Mucosa of rectum (tissue), 2 donors: Measurements from ENCODE around the gene EFL1.

Experiments used
- H3K27ac ChIP-seq, 2 donors: one replicate each; pipeline ENCODE4 v1.7.0; 2013; ENCODE audit warnings: inconsistent platforms in 2 of 2, low read depth in 2 of 2, low read length in 2 of 2
- H3K27me3 ChIP-seq, 2 donors: one replicate each; pipeline ENCODE4 v1.7.0; 2013; ENCODE audit warnings: low read length in 2 of 2; ENCODE audit not compliant: control insufficient read depth in 2 of 2, insufficient read depth in 2 of 2
- H3K36me3 ChIP-seq, 2 donors: one replicate each; pipeline ENCODE4 v1.7.0; 2013; ENCODE audit warnings: low read length in 2 of 2; ENCODE audit not compliant: control insufficient read depth in 2 of 2, insufficient read depth in 2 of 2
- H3K4me1 ChIP-seq, 2 donors: one replicate each; pipeline ENCODE4 v1.7.0; 2013; ENCODE audit warnings: low read length in 2 of 2, mild to moderate bottlenecking in 1 of 2; ENCODE audit not compliant: control insufficient read depth in 2 of 2, insufficient read depth in 2 of 2
- H3K4me3 ChIP-seq, 2 donors: one replicate each; pipeline ENCODE4 v1.7.0; 2013; ENCODE audit warnings: low read length in 2 of 2
- H3K9ac ChIP-seq, 2 donors: one replicate each; pipeline ENCODE4 v1.7.0; 2013; ENCODE audit warnings: low read length in 2 of 2, low read depth in 1 of 2, mild to moderate bottlenecking in 1 of 2
- H3K9me3 ChIP-seq, 2 donors: one replicate each; pipeline ENCODE4 v1.7.0; 2013; ENCODE audit warnings: low read length in 2 of 2; ENCODE audit not compliant: control insufficient read depth in 2 of 2
- donor health status: healthy.
- donor health status: Normal muscosa, but diverticular disease.

The EFL1 gene

DNA sequence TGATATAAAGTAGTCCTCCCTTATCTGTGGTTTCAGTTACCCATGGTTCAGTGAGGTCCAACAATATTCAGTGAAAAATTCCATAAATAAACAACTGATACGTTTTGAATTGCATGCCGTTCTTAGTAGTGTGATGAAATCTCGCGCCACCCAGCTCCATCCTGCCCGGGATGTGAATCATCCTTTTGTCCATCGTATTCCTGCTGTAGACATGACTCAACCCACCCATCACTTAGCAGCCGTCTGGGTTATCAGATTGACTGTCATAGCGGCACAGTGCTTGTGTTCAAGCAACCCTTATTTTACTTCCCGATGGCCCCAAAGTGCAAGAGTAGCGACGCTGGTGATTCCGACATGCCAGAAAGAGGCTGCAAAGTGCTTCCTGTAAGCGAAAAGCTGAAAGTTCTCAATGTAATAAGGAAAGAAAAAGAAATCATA is 168.7 kb downstream of the EFL1 start:
- H3K27ac ChIP-seq = no peak overlapping the region
- H3K4me1 ChIP-seq = no peaks in the 10 kb centered on the region
- no peaks in the 10 kb centered on the region for H3K27me3 ChIP-seq
- H3K4me3 ChIP-seq = no peak overlapping the region
- H3K9me3 ChIP-seq = no peaks in the 10 kb centered on the region
- no peak overlapping the region for H3K9ac ChIP-seq
- no peaks in the 10 kb centered on the region for H3K36me3 ChIP-seq

DNA sequence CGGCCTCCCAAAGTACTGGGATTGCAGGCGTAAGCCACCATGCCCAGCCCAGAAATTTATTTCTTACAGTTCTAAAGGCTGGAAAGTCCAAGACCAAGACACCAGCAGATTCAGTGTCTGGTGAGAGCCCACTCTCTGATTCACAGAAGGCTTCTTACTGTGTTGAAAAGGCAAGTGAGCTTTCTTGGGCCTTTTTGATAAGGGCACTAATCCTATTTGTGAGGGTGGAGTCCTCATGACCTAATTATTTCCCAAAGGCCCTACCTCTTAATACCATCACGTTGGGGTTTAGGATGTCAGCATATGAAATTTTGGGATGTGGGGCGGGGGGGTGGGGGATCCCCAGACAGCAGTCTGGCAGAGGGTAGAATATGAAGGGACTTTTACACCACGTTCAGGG is 169.2 kb downstream of the EFL1 start:
- no peak overlapping the region for H3K9ac ChIP-seq
- H3K36me3 ChIP-seq = no peaks in the 10 kb centered on the region
- no peak overlapping the region for H3K4me3 ChIP-seq
- no peak overlapping the region for H3K27ac ChIP-seq
- H3K4me1 ChIP-seq = no peaks in the 10 kb centered on the region
- no peaks in the 10 kb centered on the region for H3K9me3 ChIP-seq
- H3K27me3 ChIP-seq = no peaks in the 10 kb centered on the region

DNA sequence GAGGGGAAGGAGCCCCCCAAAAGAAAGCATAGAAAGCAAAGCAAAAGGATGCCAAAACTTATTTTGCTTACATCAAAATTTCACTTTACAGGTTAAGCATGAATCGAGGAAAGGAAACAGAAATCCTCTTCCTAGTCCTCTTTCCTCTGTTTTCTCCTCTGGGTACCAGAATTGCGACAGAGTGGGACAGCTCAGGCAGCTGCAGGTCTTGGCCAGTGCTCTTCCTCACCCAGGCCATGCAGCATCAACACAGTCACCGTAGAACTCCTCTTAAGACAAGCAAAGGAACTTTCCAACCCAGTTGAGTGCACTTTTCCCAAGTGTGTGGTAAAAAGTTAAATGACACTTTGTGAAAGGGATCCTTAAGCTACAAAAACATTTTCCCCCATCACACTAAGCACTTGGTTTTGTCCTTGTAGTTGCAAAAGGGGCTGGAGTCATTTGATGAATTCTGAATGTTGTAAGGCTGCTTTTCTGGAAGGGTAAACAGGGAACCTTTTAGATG is 170.8 kb downstream of the EFL1 start:
- H3K36me3 ChIP-seq = no peaks in the 10 kb centered on the region
- no peaks in the 10 kb centered on the region for H3K27me3 ChIP-seq
- H3K9ac ChIP-seq = no peak overlapping the region

DNA sequence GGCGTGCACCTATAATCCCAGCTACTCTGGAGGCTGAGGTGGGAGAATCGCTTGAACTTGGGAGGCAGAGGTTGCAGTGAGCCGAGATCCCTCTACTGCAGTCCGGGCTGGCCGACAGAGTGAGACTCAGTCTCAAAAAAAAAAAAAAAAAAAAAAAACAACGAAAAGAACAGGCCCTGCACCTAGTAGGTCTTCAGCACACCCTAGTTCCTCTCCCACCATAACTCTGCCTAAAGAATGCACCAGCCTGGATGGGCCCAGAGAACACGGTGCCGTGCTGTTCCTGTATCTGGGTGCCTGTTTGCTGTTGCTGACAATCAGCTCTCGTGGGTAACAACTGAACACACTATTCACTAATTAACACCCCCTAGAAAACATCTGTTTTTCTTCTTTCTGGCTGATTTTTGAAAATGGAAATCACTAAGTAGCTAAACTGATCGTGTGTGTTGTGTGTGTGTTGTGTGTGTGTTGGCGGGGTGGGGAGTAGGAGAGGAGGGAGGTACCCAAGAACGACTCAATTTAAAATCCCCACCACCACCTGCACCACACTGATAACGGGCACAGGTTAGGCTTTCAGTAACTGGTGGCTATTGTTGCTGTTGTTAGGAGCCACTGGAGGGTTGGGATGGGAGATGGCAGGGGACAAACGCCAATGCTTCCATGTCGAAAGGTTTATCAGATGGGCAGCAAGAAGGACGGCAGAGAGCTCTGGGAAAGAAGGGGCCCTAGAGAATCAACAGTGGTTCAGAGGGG is 176.1 kb downstream of the EFL1 start:
- Histone ChIP-seq H3K9me3 (no peaks in the 10 kb centered on the region), H3K9ac (no peak overlapping the region), H3K27ac (no peak overlapping the region), H3K36me3 (no peaks in the 10 kb centered on the region), H3K4me1 (no peaks in the 10 kb centered on the region), H3K27me3 (no peaks in the 10 kb centered on the region), H3K4me3 (no peak overlapping the region)

More for the DNA sequence above, 170.8 kb downstream of the EFL1 start:
- no peaks in the 10 kb centered on the region for H3K9me3 ChIP-seq
- no peaks in the 10 kb centered on the region for H3K4me1 ChIP-seq
- H3K27ac ChIP-seq = no peak overlapping the region
- H3K4me3 ChIP-seq = no peak overlapping the region

DNA sequence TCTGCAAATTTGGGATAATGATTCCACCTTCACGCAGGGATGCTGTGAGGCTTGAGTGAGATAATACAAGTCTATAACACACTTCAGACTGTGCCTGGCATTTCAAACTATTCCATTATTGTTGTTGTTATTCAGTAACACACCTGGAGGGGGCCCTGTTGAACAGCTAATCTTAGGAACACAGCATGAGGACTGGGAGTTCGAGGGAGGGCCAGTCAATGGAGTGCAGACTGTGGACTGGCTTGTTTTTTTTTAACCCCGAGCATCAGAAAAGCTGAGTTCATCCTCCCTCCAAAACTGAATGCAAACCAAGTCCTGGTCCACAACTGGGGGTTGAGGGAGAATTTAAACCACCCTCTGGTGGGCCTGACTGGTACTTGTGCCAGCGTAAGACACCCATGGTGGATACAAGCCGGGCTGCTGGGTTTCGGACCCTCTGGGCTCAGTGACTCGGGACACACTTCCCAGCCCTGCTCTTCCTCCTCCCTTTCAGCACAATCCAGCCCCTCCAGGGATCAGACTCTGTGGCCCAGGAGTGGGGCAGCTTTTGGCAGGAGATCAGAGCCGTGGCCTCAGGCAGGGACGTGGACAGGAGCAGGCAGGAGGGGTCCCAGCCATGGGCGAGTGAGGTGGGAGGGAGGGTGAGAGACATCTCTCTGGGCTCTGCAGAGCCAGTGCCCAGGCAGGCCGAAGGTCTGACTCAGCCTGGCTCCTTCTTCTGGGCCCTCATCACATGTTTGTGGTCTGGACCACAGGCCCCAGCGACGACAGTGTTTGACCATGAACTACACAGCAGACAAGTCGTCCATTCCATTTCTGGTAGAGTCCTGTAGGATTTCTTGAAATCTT is 180.4 kb downstream of the EFL1 start:
- Histone ChIP-seq H3K9ac (no peak overlapping the region), H3K9me3 (no peaks in the 10 kb centered on the region), H3K27me3 (no peaks in the 10 kb centered on the region), H3K36me3 (no peaks in the 10 kb centered on the region), H3K4me3 (no peak overlapping the region), H3K27ac (no peak overlapping the region), H3K4me1 (no peaks in the 10 kb centered on the region)

DNA sequence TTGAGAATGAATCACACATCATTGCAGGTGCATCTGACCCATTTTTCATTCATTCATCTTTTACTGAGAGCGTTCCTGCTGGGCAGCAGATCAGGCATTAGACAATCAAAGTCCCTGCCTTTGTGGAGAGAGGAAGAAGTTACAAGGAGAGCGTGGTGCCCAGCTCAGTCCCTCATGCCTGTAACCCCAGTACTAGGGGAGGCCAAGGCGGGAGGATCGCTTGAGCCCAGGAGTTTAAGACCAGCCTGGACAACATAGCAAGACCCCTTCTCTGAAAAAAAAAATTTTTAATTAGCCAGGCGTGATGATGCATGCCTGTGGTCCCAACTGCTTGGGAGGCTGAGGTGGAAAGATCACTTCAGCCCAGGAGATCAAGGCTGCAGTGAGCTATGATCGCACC is 181.8 kb downstream of the EFL1 start:
- H3K4me1 ChIP-seq = no peaks in the 10 kb centered on the region
- H3K4me3 ChIP-seq = no peak overlapping the region
- no peaks in the 10 kb centered on the region for H3K27me3 ChIP-seq
- no peak overlapping the region for H3K27ac ChIP-seq
- H3K9ac ChIP-seq = no peak overlapping the region
- no peaks in the 10 kb centered on the region for H3K36me3 ChIP-seq
- no peaks in the 10 kb centered on the region for H3K9me3 ChIP-seq
